IMR-90 (cell line): ENCODE results near the gene CIZ1. TPM values are rescaled to one million over a fixed set of nuclear protein-coding genes. Genes with fewer than 3 reads are reported as not detected.

Source experiments
- ATAC-seq: fragments of 200-7000 bp; cut with Tn5 transposase; 2 replicates; pipeline ENCODE4 v1.9.1; 2020; ENCODE audit warnings: low read depth, mild to moderate bottlenecking, moderate library complexity
- BruUV-seq: library from RNA; stranded (reverse); fragments of 400-500 nt; replicated peaks from 2 replicates; lab custom pipeline; 2021; lab: Mats Ljungman, UMichigan
- CTCF ChIA-PET: fragments of 300-600 bp; formaldehyde crosslinking; extraction: SDS; loops from one replicate; lab custom pipeline; 2021; ENCODE audit warnings: antibody characterized with exemption; lab: Yijun Ruan, JAX
- POLR2A ChIA-PET: fragments of 300-600 bp; sonication (Branson Sonifier 250); formaldehyde crosslinking; loops from one replicate; lab custom pipeline; 2022; ENCODE audit warnings: antibody characterized with exemption; ENCODE audit not compliant: unreplicated experiment; lab: Charles Lee
- DNase-seq: peaks from one replicate; pipeline ENCODE4 v3.0.0; 2013
- H2AFZ ChIP-seq: replicated peaks from 2 replicates; pipeline ENCODE3; 2013; ENCODE audit warnings: low read length, mild to moderate bottlenecking; ENCODE audit not compliant: poor library complexity
- H2AK5ac ChIP-seq: 2 replicates; pipeline ENCODE4 v1.6.1; 2013; ENCODE audit warnings: low read depth, low read length, inconsistent platforms
- H2AK9ac ChIP-seq: replicated peaks from 2 replicates; pipeline ENCODE3; 2013; ENCODE audit warnings: mild to moderate bottlenecking, low read depth, low read length, moderate library complexity; ENCODE audit not compliant: poor library complexity
- H2BK120ac ChIP-seq: 2 replicates; pipeline ENCODE4 v1.6.1; 2013; ENCODE audit warnings: low read depth, low read length, inconsistent platforms
- H2BK15ac ChIP-seq: 3 replicates; pipeline ENCODE4 v1.6.1; 2013; ENCODE audit warnings: low read depth, low read length, inconsistent platforms
- H2BK20ac ChIP-seq: 2 replicates; pipeline ENCODE4 v1.6.1; 2013; ENCODE audit warnings: low read depth, mild to moderate bottlenecking, inconsistent platforms, low read length, moderate library complexity
- H2BK5ac ChIP-seq: 2 replicates; pipeline ENCODE4 v1.6.1; 2013; ENCODE audit warnings: mild to moderate bottlenecking, low read depth, low read length, inconsistent platforms; ENCODE audit not compliant: poor library complexity, severe bottlenecking
- H3K14ac ChIP-seq: replicated peaks from 2 replicates; pipeline ENCODE4 v1.6.1; 2013; ENCODE audit warnings: low read depth, low read length, inconsistent platforms
- H3K18ac ChIP-seq: 2 replicates; pipeline ENCODE4 v1.6.1; 2013; ENCODE audit warnings: low read depth, low read length, control low read depth
- H3K23ac ChIP-seq: 2 replicates; pipeline ENCODE4 v1.6.1; 2013; ENCODE audit warnings: low read depth, low read length, inconsistent platforms
- H3K27ac ChIP-seq: 2 replicates; pipeline ENCODE4 v1.5.1; 2013; ENCODE audit warnings: mild to moderate bottlenecking, control low read depth, low read length; ENCODE audit not compliant: insufficient read depth
- H3K27me3 ChIP-seq: 2 replicates; pipeline ENCODE4 v1.6.1; 2013; ENCODE audit warnings: low read length; ENCODE audit not compliant: control insufficient read depth, insufficient read depth
- H3K36me3 ChIP-seq: 2 replicates; pipeline ENCODE4 v1.6.1; 2013; ENCODE audit warnings: low read length, mixed read lengths; ENCODE audit not compliant: control insufficient read depth, insufficient read depth
- H3K4ac ChIP-seq: 2 replicates; pipeline ENCODE4 v1.6.1; 2013; ENCODE audit warnings: low read depth, low read length, inconsistent platforms
- H3K4me1 ChIP-seq: 2 replicates; pipeline ENCODE4 v1.6.1; 2013; ENCODE audit warnings: low read length, mixed read lengths; ENCODE audit not compliant: control insufficient read depth, insufficient read depth
- H3K4me2 ChIP-seq: 2 replicates; pipeline ENCODE4 v1.6.1; 2013; ENCODE audit warnings: low read depth, mild to moderate bottlenecking, control low read depth, low read length, moderate library complexity
- H3K4me3 ChIP-seq: 2 replicates; pipeline ENCODE4 v1.5.1; 2013; ENCODE audit warnings: low read depth, mild to moderate bottlenecking, control low read depth, low read length, moderate library complexity; ENCODE audit not compliant: insufficient read depth
- H3K56ac ChIP-seq: 2 replicates; pipeline ENCODE4 v1.6.1; 2013; ENCODE audit warnings: low read length, inconsistent platforms; ENCODE audit not compliant: insufficient read depth; ENCODE audit errors: extremely low read depth
- H3K79me1 ChIP-seq, 2 experiments: 2 replicates each; pipeline ENCODE4 v1.6.1; 2013; ENCODE audit warnings: low read length in 2 of 2, inconsistent platforms in 1 of 2, low read depth in 1 of 2
- H3K9ac ChIP-seq: 2 replicates; pipeline ENCODE4 v1.6.1; 2013; ENCODE audit warnings: low read depth, low read length, control low read depth
- H3K9me1 ChIP-seq: 2 replicates; pipeline ENCODE4 v1.6.1; 2013; ENCODE audit warnings: low read length, inconsistent platforms; ENCODE audit not compliant: insufficient read depth
- H3K9me3 ChIP-seq: 2 replicates; pipeline ENCODE4 v1.6.1; 2013; ENCODE audit warnings: low read length; ENCODE audit not compliant: control insufficient read depth, insufficient read depth
- H4K20me1 ChIP-seq: 2 replicates; pipeline ENCODE4 v1.6.1; 2013; ENCODE audit warnings: low read length, inconsistent platforms; ENCODE audit not compliant: insufficient read depth
- H4K5ac ChIP-seq: 2 replicates; pipeline ENCODE4 v1.6.1; 2013; ENCODE audit warnings: mild to moderate bottlenecking, low read depth, low read length, control low read depth
- H4K8ac ChIP-seq, 2 experiments: 2 replicates each; pipeline ENCODE4 v1.6.1; 2013; ENCODE audit warnings: low read depth in 2 of 2, low read length in 2 of 2, control low read depth in 1 of 2, inconsistent platforms in 1 of 2
- H4K91ac ChIP-seq: 2 replicates; pipeline ENCODE4 v1.6.1; 2013; ENCODE audit warnings: low read depth, low read length, inconsistent platforms; ENCODE audit not compliant: insufficient read depth
- BHLHE40 ChIP-seq: fragments of 150-350 bp; IDR thresholded peaks from 2 replicates; pipeline ENCODE4 v1.6.1; 2016; ENCODE audit warnings: mild to moderate bottlenecking, low read depth, low read length
- CEBPB ChIP-seq: IDR thresholded peaks from 2 replicates; pipeline ENCODE4 v1.6.1; 2012; ENCODE audit warnings: low read depth, low read length, improper control_type of control experiment
- CHD1 ChIP-seq: IDR thresholded peaks from 2 replicates; pipeline ENCODE4 v1.6.1; 2012; ENCODE audit warnings: low read depth, low read length, improper control_type of control experiment
- ELK1 ChIP-seq: fragments of 150-350 bp; IDR thresholded peaks from 2 replicates; pipeline ENCODE4 v1.6.1; 2016; ENCODE audit warnings: low read depth, mild to moderate bottlenecking, low read length, moderate library complexity, borderline replicate concordance
- FOS ChIP-seq: fragments of 150-350 bp; IDR thresholded peaks from 2 replicates; pipeline ENCODE4 v1.6.1; 2016; ENCODE audit warnings: low read depth, low read length
- MXI1 ChIP-seq: IDR thresholded peaks from 2 replicates; pipeline ENCODE4 v1.6.1; 2012; ENCODE audit warnings: low read depth, mild to moderate bottlenecking, low read length, moderate library complexity, borderline replicate concordance
- NFE2L2 ChIP-seq: fragments of 150-350 bp; IDR thresholded peaks from 2 replicates; pipeline ENCODE4 v1.6.1; 2016; ENCODE audit warnings: low read depth, mild to moderate bottlenecking, low read length
- POLR2A ChIP-seq: IDR thresholded peaks from 2 replicates; pipeline ENCODE4 v1.6.1; 2012; ENCODE audit warnings: mild to moderate bottlenecking, low read depth, low read length
- RAD21 ChIP-seq: IDR thresholded peaks from 2 replicates; pipeline ENCODE4 v1.6.1; 2012; ENCODE audit warnings: low read length, improper control_type of control experiment
- RCOR1 ChIP-seq: IDR thresholded peaks from 2 replicates; pipeline ENCODE4 v1.6.1; 2012; ENCODE audit warnings: mild to moderate bottlenecking, low read length, improper control_type of control experiment; ENCODE audit not compliant: insufficient replicate concordance
- RFX5 ChIP-seq: IDR thresholded peaks from 2 replicates; pipeline ENCODE4 v1.8.0; 2012; ENCODE audit warnings: low read depth, mild to moderate bottlenecking, low read length, moderate library complexity
- SMC3 ChIP-seq: fragments of 150-350 bp; IDR thresholded peaks from 2 replicates; pipeline ENCODE4 v1.6.1; 2016; ENCODE audit warnings: low read depth, mild to moderate bottlenecking, antibody characterized with exemption, low read length, moderate library complexity
- USF2 ChIP-seq: fragments of 150-350 bp; IDR thresholded peaks from 2 replicates; pipeline ENCODE4 v1.6.1; 2017; ENCODE audit warnings: mild to moderate bottlenecking, antibody characterized with exemption, low read length, low read depth
- WGBS, 2 experiments: methylation state at CpG; one replicate each; pipeline versions ENCODE4 v1.1.5 to v1.1.7; 2013; ENCODE audit warnings: missing lambda C conversion rate in 2 of 2; ENCODE audit not compliant: insufficient read length in 1 of 2; ENCODE audit errors: extremely low coverage in 2 of 2; 5-methylcytosine and 5-hydroxymethylcytosine counted together
- dilution Hi-C: fragments of 300-500 bp; cut with HindIII; formaldehyde crosslinking; loops from one replicate; pipeline ENCODE4 v1.14.3; 2018; ENCODE audit warnings: low sequenced_read_pairs; ENCODE audit not compliant: unreplicated experiment
- in situ Hi-C: fragments of 300-500 bp; cut with MboI; formaldehyde crosslinking; loops from 3 replicates; pipeline ENCODE4 v1.14.3; 2019; ENCODE audit warnings: low sequenced_read_pairs, inconsistent platforms, mixed read lengths
- intact Hi-C: fragments of 100-400 bp; cut with micrococcal nuclease; formaldehyde crosslinking; loops from 2 replicates; pipeline ENCODE4 v1.10.0; 2022
- polyA plus RNA-seq, 3 experiments: library from polyadenylated mRNA; depleted of rRNA; stranded (reverse); fragments of >200 nt; gene quantifications; 2 replicates each; pipeline ENCODE4 v1.2.3, GENCODE V29; 2012; ENCODE audit warnings: low replicate concordance in 1 of 3
- total RNA-seq: library from RNA; depleted of rRNA; stranded (reverse); fragments of >200 nt; gene quantifications from 2 replicates; pipeline ENCODE4 v1.2.3, GENCODE V29; 2012

CIZ1 gene
- total and polyA plus RNA-seq, 2 of the 4 experiments (the other 2 are of a cell fraction), result 13.8 to 51.9 TPM

- peaks cover 6% of the 10 kb centered on the region; the same call in 1 of the 2 replicates for H3K4me1 ChIP-seq
- H3K18ac ChIP-seq, result no peak overlapping the region
- H2BK5ac ChIP-seq, result no peak overlapping the region
- no peak overlapping the region for H3K4me3 ChIP-seq
- no peak overlapping the region for H3K4me2 ChIP-seq
- no peak overlapping the region for H2BK120ac ChIP-seq
- peaks cover 4% of the 10 kb centered on the region for H3K9me1 ChIP-seq
- WGBS, 2 experiments, result 94% methylated on average over 12 of the region's 27 CpGs; no CpG with 5 or more reads in 1 of the 2 experiments
- ChIA-PET POLR2A (interaction anchor here (0.5 kb wide), 1 partner anchor 302 kb away, joined by 6 read pairs; no protein-coding TSS in a partner anchor), CTCF (no interaction called here)
- no peak overlapping the region for H2AK5ac ChIP-seq
- H2AK9ac ChIP-seq, result no peak overlapping the region
- no peak overlapping the region for H2AFZ ChIP-seq
- in situ Hi-C loops, result no loop called here
- H3K27ac ChIP-seq, result no peak overlapping the region
- H2BK15ac ChIP-seq, result no peak overlapping the region
- no peak overlapping the region for H4K5ac ChIP-seq
- intact Hi-C loops, result no loop called here
- H3K14ac ChIP-seq, result no peak overlapping the region
- peaks cover 17% of the 10 kb centered on the region; the same call in 1 of the 2 replicates for H4K20me1 ChIP-seq
- DNase-seq (no peak), ATAC-seq (no peak)
- H3K56ac ChIP-seq, result no peak overlapping the region
- no peak overlapping the region for H3K4ac ChIP-seq
- no peak overlapping the region for H4K91ac ChIP-seq
- TF ChIP-seq NFE2L2 (no peak), RCOR1 (no peak), ELK1 (no peak), FOS (no peak), CEBPB (no peak), SMC3 (no peak), USF2 (no peak), POLR2A (no peak), RFX5 (no peak), MXI1 (no peak), BHLHE40 (no peak), RAD21 (no peak), CHD1 (no peak)
- H4K8ac ChIP-seq, result no peak overlapping the region
- no TSS peak for BruUV-seq
- H3K79me1 ChIP-seq, result peaks cover 8 to 27% of the 10 kb centered on the region in 2 experiments; a peak in 3 of 4 replicates
- dilution Hi-C loops, result no loop called here
- H3K23ac ChIP-seq, result no peak overlapping the region
- no peak overlapping the region for H3K9ac ChIP-seq
- no peaks in the 10 kb centered on the region for H3K27me3 ChIP-seq
- no peak overlapping the region for H2BK20ac ChIP-seq
- H3K9me3 ChIP-seq, result no peaks in the 10 kb centered on the region
- peaks cover 24% of the 10 kb centered on the region for H3K36me3 ChIP-seq
Observed at GRCh38 chr9:128121924-128122808, 69.2 kb downstream of the CIZ1 start.
